H1 (cell line): ENCODE data around the gene PROSER3. TPM values are rescaled to one million over a fixed set of nuclear protein-coding genes. Genes with fewer than 3 reads are reported as not detected.
A peak's percentile ranks its signal among the peaks of the same experiment; 100 is the strongest.

Experiments
- CTCF ChIA-PET: fragments of 300-600 bp; sonication (Branson Sonifier 250); formaldehyde crosslinking; loops from one replicate; lab custom pipeline; 2021; ENCODE audit not compliant: partially characterized antibody; lab: Charles Lee
- POLR2A ChIA-PET: fragments of 300-600 bp; sonication (Branson Sonifier 250); formaldehyde crosslinking; loops from one replicate; lab custom pipeline; 2021; ENCODE audit warnings: inconsistent platforms; ENCODE audit not compliant: partially characterized antibody; lab: Charles Lee
- DNase-seq, 2 experiments: peaks; one replicate each; pipeline versions ENCODE4 v3.0.0 to v3.0.0-alpha.2; 2010 to 2022; ENCODE audit warnings: low spot score in 2 of 2, low read depth in 1 of 2, mixed read lengths in 1 of 2
- FAIRE-seq: peaks from 2 replicates; lab custom pipeline; 2011; peaks lifted over from hg19 to GRCh38; lab: Jason Lieb, UNC
- H2AFZ ChIP-seq: 2 replicates; pipeline ENCODE4 v1.8.1; 2012; ENCODE audit warnings: low read length, inconsistent platforms
- H2AK5ac ChIP-seq: 2 replicates; pipeline ENCODE4 v1.6.1; 2013; ENCODE audit warnings: low read depth, low read length
- H2BK120ac ChIP-seq: replicated peaks from 2 replicates; pipeline ENCODE3; 2013; ENCODE audit warnings: low read depth, low read length, inconsistent platforms
- H2BK12ac ChIP-seq: 2 replicates; pipeline ENCODE4 v1.6.1; 2013; ENCODE audit warnings: low read depth, low read length
- H2BK15ac ChIP-seq: 2 replicates; pipeline ENCODE4 v1.6.1; 2013; ENCODE audit warnings: low read length
- H2BK20ac ChIP-seq: 2 replicates; pipeline ENCODE4 v1.6.1; 2013; ENCODE audit warnings: low read length
- H2BK5ac ChIP-seq: 2 replicates; pipeline ENCODE4 v1.6.1; 2013; ENCODE audit warnings: low read depth, low read length
- H3K14ac ChIP-seq: 2 replicates; pipeline ENCODE4 v1.6.1; 2013; ENCODE audit warnings: inconsistent platforms; ENCODE audit not compliant: insufficient read length
- H3K18ac ChIP-seq: 2 replicates; pipeline ENCODE4 v1.6.1; 2013; ENCODE audit warnings: low read length; ENCODE audit errors: extremely low read depth
- H3K23ac ChIP-seq: 2 replicates; pipeline ENCODE4 v1.6.1; 2013; ENCODE audit warnings: inconsistent platforms; ENCODE audit not compliant: insufficient read length
- H3K23me2 ChIP-seq: 2 replicates; pipeline ENCODE4 v1.6.1; 2013; ENCODE audit warnings: low read depth, low read length
- H3K27ac ChIP-seq: 2 replicates; pipeline ENCODE4 v1.6.1; 2011; ENCODE audit warnings: low read depth, low read length, inconsistent platforms
- H3K27me3 ChIP-seq, 4 experiments: replicated peaks in 1 of 4; 1 replicate in 1 of 4; 2 replicates in 3 of 4; pipeline versions ENCODE4 v1.6.1 to v1.8.1; 2011 to 2013; ENCODE audit warnings: low read length in 3 of 4, mild to moderate bottlenecking in 3 of 4, inconsistent platforms in 2 of 4, mixed read lengths in 2 of 4, moderate library complexity in 1 of 4; ENCODE audit not compliant: control insufficient read depth in 3 of 4, insufficient read depth in 3 of 4; ENCODE audit errors: extremely low read depth in 1 of 4
- H3K36me3 ChIP-seq, 4 experiments: 2 replicates each; pipeline versions ENCODE4 v1.6.1 to v1.8.1; 2011 to 2013; ENCODE audit warnings: mild to moderate bottlenecking in 4 of 4, low read length in 3 of 4, moderate library complexity in 2 of 4, control low read depth in 1 of 4, inconsistent platforms in 1 of 4; ENCODE audit not compliant: insufficient read depth in 4 of 4, control insufficient read depth in 2 of 4
- H3K4ac ChIP-seq: replicated peaks from 2 replicates; pipeline ENCODE3; 2013; ENCODE audit warnings: low read length, low read depth, mixed read lengths, inconsistent platforms; ENCODE audit not compliant: insufficient read length
- H3K4me1 ChIP-seq, 4 experiments: replicated peaks in 1 of 4; 1 replicate in 1 of 4; 2 replicates in 3 of 4; pipeline versions ENCODE4 v1.6.1 to v1.8.1; 2011 to 2013; ENCODE audit warnings: low read length in 3 of 4, inconsistent platforms in 2 of 4, mixed read lengths in 1 of 4; ENCODE audit not compliant: insufficient read depth in 4 of 4, control insufficient read depth in 3 of 4
- H3K4me2 ChIP-seq, 2 experiments: 2 replicates each; pipeline versions ENCODE4 v1.6.1 to v1.8.1; 2011 to 2013; ENCODE audit warnings: low read depth in 2 of 2, low read length in 2 of 2, control low read depth in 1 of 2, inconsistent platforms in 1 of 2, mild to moderate bottlenecking in 1 of 2; ENCODE audit not compliant: insufficient read depth in 1 of 2
- H3K4me3 ChIP-seq, 4 experiments: fragments of 200-600, 300-600 bp in 1 of 4; sonication (generic), shearing (Covaris generic), sonication (Bioruptor Twin) in 1 of 4; 2 replicates each; pipeline versions ENCODE4 v1.5.1 to v1.8.1; 2011 to 2016; ENCODE audit warnings: low read length in 4 of 4, low read depth in 3 of 4, control low read depth in 2 of 4, inconsistent platforms in 2 of 4, mild to moderate bottlenecking in 2 of 4, mixed read lengths in 1 of 4, moderate library complexity in 1 of 4; ENCODE audit not compliant: insufficient read depth in 2 of 4; ENCODE audit errors: extremely low read depth in 1 of 4
- H3K56ac ChIP-seq: replicated peaks from 2 replicates; pipeline ENCODE3; 2013; ENCODE audit warnings: low read depth, mild to moderate bottlenecking, mixed read lengths, low read length, inconsistent platforms; ENCODE audit not compliant: insufficient read length
- H3K79me1 ChIP-seq: 2 replicates; pipeline ENCODE4 v1.6.1; 2013; ENCODE audit warnings: low read depth, low read length, control low read depth
- H3K79me2 ChIP-seq, 2 experiments: 2 replicates each; pipeline versions ENCODE4 v1.6.1 to v1.8.1; 2012 to 2013; ENCODE audit warnings: low read length in 2 of 2, mild to moderate bottlenecking in 2 of 2, inconsistent platforms in 1 of 2; ENCODE audit not compliant: insufficient read depth in 2 of 2, control insufficient read depth in 1 of 2
- H3K9ac ChIP-seq, 4 experiments: replicated peaks in 1 of 4; 1 replicate in 1 of 4; 2 replicates in 3 of 4; pipeline versions ENCODE4 v1.6.1 to v1.8.1; 2011 to 2013; ENCODE audit warnings: low read depth in 3 of 4, low read length in 3 of 4, control low read depth in 2 of 4, mild to moderate bottlenecking in 2 of 4, moderate library complexity in 2 of 4, inconsistent platforms in 1 of 4; ENCODE audit errors: extremely low read depth in 1 of 4
- H3K9me3 ChIP-seq, 2 experiments: 2 replicates each; pipeline versions ENCODE4 v1.6.1 to v1.8.1; 2012 to 2013; ENCODE audit warnings: mild to moderate bottlenecking in 2 of 2, moderate library complexity in 2 of 2, control low read depth in 1 of 2, inconsistent platforms in 1 of 2, low read depth in 1 of 2, low read length in 1 of 2, mixed read lengths in 1 of 2; ENCODE audit not compliant: insufficient read depth in 2 of 2
- H4K20me1 ChIP-seq, 2 experiments: replicated peaks in 1 of 2; 2 replicates each; pipeline versions ENCODE3 to v1.8.1; 2011 to 2013; ENCODE audit warnings: inconsistent platforms in 2 of 2, low read length in 2 of 2, mild to moderate bottlenecking in 1 of 2; ENCODE audit not compliant: insufficient read depth in 2 of 2, control insufficient read depth in 1 of 2
- H4K5ac ChIP-seq: 2 replicates; pipeline ENCODE4 v1.6.1; 2013; ENCODE audit warnings: low read length, low read depth, mixed read lengths, inconsistent platforms; ENCODE audit not compliant: insufficient read length
- H4K8ac ChIP-seq: 2 replicates; pipeline ENCODE4 v1.8.0; 2013; ENCODE audit warnings: mild to moderate bottlenecking, moderate library complexity, low read length, inconsistent platforms; ENCODE audit not compliant: insufficient read depth; ENCODE audit errors: extremely low read depth
- H4K91ac ChIP-seq: replicated peaks from 2 replicates; pipeline ENCODE3; 2013; ENCODE audit warnings: low read length, mixed read lengths, inconsistent platforms; ENCODE audit not compliant: insufficient read length
- CEBPB ChIP-seq: IDR thresholded peaks from 2 replicates; pipeline ENCODE4 v1.6.1; 2012; ENCODE audit warnings: low read depth, low read length
- KDM1A ChIP-seq: fragments of 200-600, 300-600 bp; sonication (generic); IDR thresholded peaks from 2 replicates; pipeline ENCODE4 v1.7.1; 2016; ENCODE audit warnings: mild to moderate bottlenecking, low read length, borderline replicate concordance
- MAFK ChIP-seq: IDR thresholded peaks from 2 replicates; pipeline ENCODE4 v1.6.1; 2012; ENCODE audit warnings: low read depth, mild to moderate bottlenecking, improper control_type of control experiment, low read length
- SP1 ChIP-seq: IDR thresholded peaks from 2 replicates; pipeline ENCODE4 v1.6.1; 2011; ENCODE audit warnings: low read depth, low read length
- SP4 ChIP-seq: IDR thresholded peaks from 2 replicates; pipeline ENCODE4 v1.6.1; 2012; ENCODE audit warnings: low read length, inconsistent platforms
- WGBS, 2 experiments: shearing (Covaris generic) in 1 of 2; methylation state at CpG; one replicate each; pipeline versions ENCODE4 v1.1.6 to v1.1.7; 2013 to 2015; ENCODE audit warnings: low lambda C conversion rate in 2 of 2, mixed read lengths in 2 of 2, inconsistent platforms in 1 of 2, low coverage in 1 of 2, missing lambda C conversion rate in 1 of 2; ENCODE audit not compliant: insufficient replicate concordance in 2 of 2, insufficient coverage in 1 of 2, insufficient read length in 1 of 2; ENCODE audit errors: extremely low coverage in 1 of 2, missing lambda C conversion rate in 1 of 2; 5-methylcytosine and 5-hydroxymethylcytosine counted together
- polyA plus RNA-seq, 7 experiments: library from polyadenylated mRNA; depleted of rRNA in 3 of 7; stranded (reverse) in 5 of 7; unstranded in 2 of 7; fragments of >200 nt in 5 of 7; fragments of 200-250 nt in 2 of 7; gene quantifications; 1 replicate in 5 of 7; 2 replicates in 1 of 7; 4 replicates in 1 of 7; pipeline versions ENCODE4 v1.2.1 to v1.2.3, GENCODE V29; 2011 to 2013; ENCODE audit warnings: missing spikeins in 2 of 7, mixed read lengths in 2 of 7
- total RNA-seq: library from RNA; stranded (reverse); fragmentation: NEBNext Ultra II Directional; extraction: Animal tissue kit (Norgen Biotek cat#: 25700); gene quantifications from 2 replicates; pipeline ENCODE4 v1.2.1, GENCODE V29; 2021
- TF ChIP-seq, protein P1 (sequence below): IDR thresholded peaks from 2 replicates; pipeline ENCODE4 v1.6.1; 2012; ENCODE audit warnings: inconsistent platforms
- TF ChIP-seq, protein P2 (sequence below): IDR thresholded peaks from 2 replicates; pipeline ENCODE4 v1.6.1; 2011; ENCODE audit warnings: low read depth, mild to moderate bottlenecking, low read length; ENCODE audit not compliant: insufficient read depth

PROSER3 gene
- total and polyA plus RNA-seq, 2 of the 8 experiments (the other 6 are each of a cell fraction or from before 2014, with no cell fraction given), result 17.8 to 28.9 TPM

DNA sequence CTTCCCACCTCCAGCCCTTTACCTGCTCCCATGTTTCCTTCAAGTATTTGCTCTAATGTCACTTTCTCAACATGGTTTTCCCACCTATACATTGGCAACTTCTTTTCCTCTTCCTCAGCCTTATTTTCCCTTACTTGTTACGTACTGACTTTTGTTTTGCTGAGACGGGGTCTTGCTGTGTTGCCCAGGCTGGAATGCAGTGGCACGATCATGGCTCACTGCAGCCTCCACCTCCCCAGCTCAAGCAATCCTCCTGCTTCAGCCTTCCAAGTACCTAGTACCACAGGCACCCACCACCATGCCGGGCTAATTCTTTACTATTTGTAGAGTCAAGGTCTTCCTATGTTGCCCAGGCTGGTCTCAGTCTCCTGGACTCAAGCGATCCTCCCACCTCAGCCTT is 49.7 kb downstream of the PROSER3 start:
- Histone ChIP-seq H3K4ac (no peak overlapping the region), H4K91ac (no peak overlapping the region), H3K9me3 (no peaks in the 10 kb centered on the region), H3K14ac (no peak overlapping the region), H3K18ac (no peak overlapping the region), H4K8ac (no peak overlapping the region), H2AFZ (no peak overlapping the region), H4K5ac (no peak overlapping the region), H2BK15ac (no peak overlapping the region), H3K56ac (no peak overlapping the region), H3K9ac (no peak overlapping the region), H3K27me3 (no peaks in the 10 kb centered on the region), H3K4me3 (no peak overlapping the region), H3K4me1 (peaks cover 0 to 2% (median 0%) of the 10 kb centered on the region in 4 experiments; a peak in 3 of 7 replicates), H3K23me2 (no peaks in the 10 kb centered on the region), H3K36me3 (no peaks in the 10 kb centered on the region), H2BK20ac (no peak overlapping the region), H2BK12ac (no peak overlapping the region), H3K79me1 (no peaks in the 10 kb centered on the region), H3K79me2 (no peaks in the 10 kb centered on the region), H2BK5ac (no peak overlapping the region), H2BK120ac (no peak overlapping the region), H4K20me1 (no peaks in the 10 kb centered on the region), H2AK5ac (no peak overlapping the region), H3K23ac (no peak overlapping the region), H3K4me2 (no peak overlapping the region), H3K27ac (no peak overlapping the region)
- DNase-seq (no peak), FAIRE-seq (no peak)
- POLR2A ChIA-PET, result no interaction called here
- TF ChIP-seq KDM1A (peak; percentile 28; the same call in 1 of the 2 replicates), SP4 (no peak), CEBPB (no peak), MAFK (no peak), SP1 (no peak)
- TF ChIP-seq, protein P1, sequence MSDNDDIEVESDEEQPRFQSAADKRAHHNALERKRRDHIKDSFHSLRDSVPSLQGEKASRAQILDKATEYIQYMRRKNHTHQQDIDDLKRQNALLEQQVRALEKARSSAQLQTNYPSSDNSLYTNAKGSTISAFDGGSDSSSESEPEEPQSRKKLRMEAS, result no peak
- TF ChIP-seq, protein P2, sequence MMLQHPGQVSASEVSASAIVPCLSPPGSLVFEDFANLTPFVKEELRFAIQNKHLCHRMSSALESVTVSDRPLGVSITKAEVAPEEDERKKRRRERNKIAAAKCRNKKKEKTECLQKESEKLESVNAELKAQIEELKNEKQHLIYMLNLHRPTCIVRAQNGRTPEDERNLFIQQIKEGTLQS, result no peak
- CTCF ChIA-PET, result interaction anchor here (0.7 to 2.3 kb wide), 3 partner anchors 11 to 15 kb away, joined by 3 to 7 read pairs (median 5); no protein-coding TSS in a partner anchor
- WGBS, 2 experiments, result 93% methylated on average over 5 of the region's 5 CpGs; no CpG with 5 or more reads in 1 of the 2 experiments
